Measurements from ENCODE around the gene MYO10. TPM values are rescaled to one million over a fixed set of nuclear protein-coding genes. Genes with fewer than 3 reads are reported as not detected.
"Not testable (repeated sequence)": the region's sequence is repeated elsewhere in the genome, so short reads cannot be mapped to it uniquely, and the experiment has no call there.

MYO10 gene
- total RNA-seq, 1 donor, result 37.1 TPM

DNA sequence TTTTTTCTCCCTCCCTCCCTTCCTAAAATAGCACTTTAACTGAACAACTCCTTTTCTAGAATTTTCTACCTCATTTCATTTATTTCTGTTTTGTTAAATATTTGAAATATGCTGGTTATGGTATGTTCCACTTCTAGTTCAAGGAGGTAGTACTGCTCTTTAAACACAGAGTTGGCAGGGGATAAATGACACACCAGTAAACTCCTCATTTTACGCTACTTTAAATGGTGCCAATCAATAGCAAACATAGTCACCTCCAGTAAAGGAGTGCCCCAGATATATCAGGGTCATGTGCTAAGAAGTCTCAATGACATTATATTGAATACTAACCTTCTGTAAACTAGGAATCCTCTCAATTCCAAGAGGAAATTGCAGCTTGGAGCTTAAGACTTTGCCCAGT is 56.9 kb downstream of the MYO10 start:
- TF ChIP-seq, protein P1, sequence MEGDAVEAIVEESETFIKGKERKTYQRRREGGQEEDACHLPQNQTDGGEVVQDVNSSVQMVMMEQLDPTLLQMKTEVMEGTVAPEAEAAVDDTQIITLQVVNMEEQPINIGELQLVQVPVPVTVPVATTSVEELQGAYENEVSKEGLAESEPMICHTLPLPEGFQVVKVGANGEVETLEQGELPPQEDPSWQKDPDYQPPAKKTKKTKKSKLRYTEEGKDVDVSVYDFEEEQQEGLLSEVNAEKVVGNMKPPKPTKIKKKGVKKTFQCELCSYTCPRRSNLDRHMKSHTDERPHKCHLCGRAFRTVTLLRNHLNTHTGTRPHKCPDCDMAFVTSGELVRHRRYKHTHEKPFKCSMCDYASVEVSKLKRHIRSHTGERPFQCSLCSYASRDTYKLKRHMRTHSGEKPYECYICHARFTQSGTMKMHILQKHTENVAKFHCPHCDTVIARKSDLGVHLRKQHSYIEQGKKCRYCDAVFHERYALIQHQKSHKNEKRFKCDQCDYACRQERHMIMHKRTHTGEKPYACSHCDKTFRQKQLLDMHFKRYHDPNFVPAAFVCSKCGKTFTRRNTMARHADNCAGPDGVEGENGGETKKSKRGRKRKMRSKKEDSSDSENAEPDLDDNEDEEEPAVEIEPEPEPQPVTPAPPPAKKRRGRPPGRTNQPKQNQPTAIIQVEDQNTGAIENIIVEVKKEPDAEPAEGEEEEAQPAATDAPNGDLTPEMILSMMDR (IDR thresholded peaks at IDR 0.05; ENCODE audit: insufficient read depth, low read length), result no peak
- no peak for DNase-seq (ENCODE audit: low read depth)

DNA sequence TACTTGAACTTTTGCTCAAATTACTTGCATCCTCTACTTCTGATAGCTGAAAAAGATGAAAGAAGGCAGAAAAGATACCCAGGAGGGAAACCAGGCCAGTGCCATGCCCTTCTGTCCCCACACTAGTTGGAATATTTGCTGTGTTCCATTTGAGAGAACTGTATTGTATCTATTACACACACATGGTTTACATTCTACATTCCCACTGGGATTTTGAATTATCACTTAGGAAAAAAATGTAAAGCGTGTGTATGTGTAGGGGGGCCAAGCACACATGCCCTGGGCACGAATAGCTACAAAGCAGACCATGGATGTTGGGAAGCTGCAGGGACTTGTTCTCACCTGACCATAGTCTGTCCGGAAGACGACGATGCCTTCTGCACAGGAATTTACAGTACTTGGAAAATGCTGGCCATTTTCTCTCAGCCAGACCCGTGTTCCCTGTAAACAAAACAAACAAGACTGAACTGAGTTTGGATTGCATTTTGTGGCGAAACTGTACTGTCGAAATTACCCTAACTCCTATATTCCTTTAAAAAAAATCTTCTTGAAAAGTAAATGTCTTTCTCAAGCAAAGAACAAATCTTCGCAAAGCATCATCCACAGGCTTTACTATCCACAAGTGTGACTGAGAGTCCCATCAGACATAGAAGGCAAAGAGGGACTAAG is 58.7 kb downstream of the MYO10 start:
- no peak overlapping the region for H3K4me3 ChIP-seq (ENCODE audit: low read depth, low read length)
- DNase-seq (ENCODE audit: low read depth), result no peak
- TF ChIP-seq, protein P1 (IDR thresholded peaks at IDR 0.05; ENCODE audit: insufficient read depth, low read length), result no peak

More for the DNA sequence above, 56.9 kb downstream of the MYO10 start:
- no peak overlapping the region for H3K4me3 ChIP-seq (ENCODE audit: low read depth, low read length)

DNA sequence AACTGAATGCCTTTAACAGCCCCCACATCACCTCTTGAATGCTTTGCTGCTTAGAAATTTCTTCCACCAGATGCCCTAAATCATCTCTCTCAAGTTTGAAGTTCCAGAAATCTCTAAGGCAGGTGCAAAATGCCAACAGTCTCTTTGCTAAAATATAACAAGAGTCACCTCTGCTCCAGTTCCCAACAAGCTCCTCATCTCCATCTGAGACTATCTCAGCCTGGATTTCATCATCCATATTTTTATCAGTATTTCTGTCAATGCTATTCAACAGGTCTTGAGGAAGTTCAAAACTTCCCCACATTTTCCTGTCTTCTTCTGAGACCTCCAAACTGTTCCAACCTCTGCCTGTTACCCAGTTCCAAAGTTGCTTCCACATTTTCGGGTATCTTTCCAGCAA is 61.7 kb downstream of the MYO10 start:
- H3K4me3 ChIP-seq (ENCODE audit: low read depth, low read length), result not testable (repeated sequence)
- DNase-seq (ENCODE audit: low read depth), result peak; percentile 58

DNA sequence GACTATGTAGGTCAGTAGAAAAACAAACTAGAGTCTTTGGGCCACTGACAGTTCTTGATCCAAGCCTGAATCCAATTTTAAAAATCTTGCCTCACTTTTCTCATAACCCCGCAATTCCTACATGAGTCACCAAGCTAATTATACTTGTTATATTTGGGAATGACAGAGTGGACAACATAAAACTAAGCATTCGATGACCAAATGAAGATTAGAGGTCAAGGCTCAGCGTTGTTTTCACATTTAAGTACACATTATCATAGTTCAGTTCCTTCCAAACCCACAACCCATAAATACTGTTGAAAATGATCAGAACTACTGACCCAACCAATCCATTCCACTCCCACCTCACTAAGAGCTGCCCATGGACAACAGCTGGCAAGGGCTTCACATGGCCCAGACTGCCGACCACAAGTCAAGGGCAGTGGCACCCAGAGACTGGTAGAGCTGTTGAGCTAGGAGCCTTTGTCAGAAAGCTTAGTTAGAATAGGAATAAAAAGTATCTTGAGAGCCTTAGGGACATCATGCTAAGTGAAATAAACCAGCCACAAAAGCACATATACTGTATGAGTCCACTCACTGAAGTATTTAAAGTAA is 64.2 kb downstream of the MYO10 start:
- DNase-seq (ENCODE audit: low read depth), result peak; percentile 66
- TF ChIP-seq, protein P1 (IDR thresholded peaks at IDR 0.05; ENCODE audit: insufficient read depth, low read length), result no peak

DNA sequence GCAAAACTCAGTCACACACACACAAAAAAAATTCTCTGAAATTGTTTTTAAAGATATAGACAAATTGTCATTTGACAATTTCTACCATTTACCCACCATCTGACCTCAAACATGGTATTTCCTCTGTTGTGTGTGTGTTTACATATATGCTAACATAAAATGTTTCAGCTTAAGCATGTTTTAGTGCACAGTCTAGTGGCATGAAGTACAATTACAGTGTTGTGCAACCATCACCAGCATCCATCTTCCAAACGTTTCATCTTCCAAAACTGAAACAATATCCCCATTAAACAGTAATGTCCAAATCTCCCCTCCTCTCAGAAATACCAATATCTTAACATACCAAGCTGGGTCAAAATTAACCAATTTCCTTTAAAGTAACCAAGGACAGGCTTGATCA is 65.2 kb downstream of the MYO10 start:
- TF ChIP-seq, protein P1 (IDR thresholded peaks at IDR 0.05; ENCODE audit: insufficient read depth, low read length), result peak; percentile 8
- DNase-seq (ENCODE audit: low read depth), result peak; percentile 40
- H3K4me3 ChIP-seq (ENCODE audit: low read depth, low read length), result no peak overlapping the region

More for the DNA sequence above, 64.2 kb downstream of the MYO10 start:
- no peak overlapping the region for H3K4me3 ChIP-seq (ENCODE audit: low read depth, low read length)

DNA sequence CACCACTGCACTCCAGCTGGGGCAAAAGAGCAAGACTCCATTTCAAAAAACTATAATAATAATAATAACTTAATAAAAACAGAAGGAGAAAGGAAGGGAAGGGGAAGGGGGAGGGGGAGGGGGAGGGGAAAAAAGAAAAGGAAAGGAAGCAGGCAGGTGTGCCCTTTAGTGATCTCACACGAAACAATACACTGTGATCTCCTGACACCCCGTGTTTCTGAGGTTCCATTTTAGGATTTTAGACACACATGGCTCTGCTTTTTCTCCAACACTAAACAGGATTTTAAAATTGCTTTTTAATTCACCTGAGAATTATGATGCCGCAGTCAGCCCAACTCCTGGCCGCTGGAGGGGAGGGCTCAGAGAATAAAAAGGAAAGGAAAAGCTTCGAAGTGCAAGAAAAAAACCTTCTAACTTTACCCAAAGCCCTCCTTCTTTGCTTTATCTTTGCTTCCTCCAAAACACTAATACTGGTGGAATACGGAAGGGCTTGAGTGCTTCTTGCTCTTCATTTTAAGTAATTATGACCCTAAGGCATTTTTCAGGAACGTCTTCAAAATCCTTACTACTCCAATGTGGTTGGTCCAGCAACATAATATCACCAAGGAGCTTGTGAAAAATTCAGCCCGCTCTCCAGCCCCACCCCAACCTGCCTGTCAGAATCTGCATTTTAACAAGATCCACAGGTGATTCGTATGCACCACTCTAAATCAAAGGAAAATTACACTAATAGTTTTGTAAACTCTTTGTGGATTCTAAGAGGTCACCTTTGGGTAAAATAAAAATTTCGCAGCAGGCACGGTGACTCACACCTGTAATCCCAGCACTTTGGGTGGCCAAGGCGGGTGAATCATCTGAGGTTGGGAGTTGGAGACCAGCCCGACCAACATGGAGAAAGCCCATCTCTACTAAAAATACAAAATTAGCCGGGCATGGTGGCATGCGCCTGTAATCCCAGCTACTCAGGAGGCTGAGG is 66.0 kb downstream of the MYO10 start:
- no peak overlapping the region for H3K4me3 ChIP-seq (ENCODE audit: low read depth, low read length)
- TF ChIP-seq, protein P1 (IDR thresholded peaks at IDR 0.05; ENCODE audit: insufficient read depth, low read length), result no peak
- peak; percentile 41 for DNase-seq (ENCODE audit: low read depth)

DNA sequence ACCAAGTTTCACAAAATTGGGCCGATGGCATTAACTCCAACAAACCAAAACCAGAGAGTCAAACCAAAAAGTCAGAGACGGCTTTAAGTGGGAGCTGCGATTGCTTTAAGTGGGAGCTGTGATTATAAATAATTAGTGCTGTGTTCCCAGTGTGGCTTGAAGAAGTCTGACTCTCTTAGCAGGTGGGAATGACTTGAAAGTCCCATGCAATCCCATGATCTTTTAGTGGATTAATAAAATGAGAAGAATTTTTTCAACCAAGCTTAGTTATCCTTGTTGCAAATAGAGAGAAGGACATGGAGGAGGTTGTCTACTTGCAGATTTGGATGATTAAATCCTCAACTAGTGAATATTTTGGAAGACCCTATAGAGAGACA is 68.5 kb downstream of the MYO10 start:
- H3K4me3 ChIP-seq (ENCODE audit: low read depth, low read length), result no peak overlapping the region
- DNase-seq (ENCODE audit: low read depth), result no peak
- TF ChIP-seq, protein P1 (IDR thresholded peaks at IDR 0.05; ENCODE audit: insufficient read depth, low read length), result no peak
